IMR-90 (cell line): ENCODE data around the gene NNMT. TPM values are rescaled to one million over a fixed set of nuclear protein-coding genes. Genes with fewer than 3 reads are reported as not detected.

Experiments used
- ATAC-seq: fragments of 200-7000 bp; cut with Tn5 transposase; 2 replicates; pipeline ENCODE4 v1.9.1; 2020; ENCODE audit warnings: low read depth, mild to moderate bottlenecking, moderate library complexity
- BruUV-seq: library from RNA; stranded (reverse); fragments of 400-500 nt; replicated peaks from 2 replicates; lab custom pipeline; 2021; lab: Mats Ljungman, UMichigan
- CTCF ChIA-PET: fragments of 300-600 bp; formaldehyde crosslinking; extraction: SDS; loops from one replicate; lab custom pipeline; 2021; ENCODE audit warnings: antibody characterized with exemption; lab: Yijun Ruan, JAX
- POLR2A ChIA-PET: fragments of 300-600 bp; sonication (Branson Sonifier 250); formaldehyde crosslinking; loops from one replicate; lab custom pipeline; 2022; ENCODE audit warnings: antibody characterized with exemption; ENCODE audit not compliant: unreplicated experiment; lab: Charles Lee
- DNase-seq: peaks from one replicate; pipeline ENCODE4 v3.0.0; 2013
- H2AFZ ChIP-seq: replicated peaks from 2 replicates; pipeline ENCODE3; 2013; ENCODE audit warnings: low read length, mild to moderate bottlenecking; ENCODE audit not compliant: poor library complexity
- H2AK5ac ChIP-seq: 2 replicates; pipeline ENCODE4 v1.6.1; 2013; ENCODE audit warnings: low read depth, low read length, inconsistent platforms
- H2AK9ac ChIP-seq: replicated peaks from 2 replicates; pipeline ENCODE3; 2013; ENCODE audit warnings: mild to moderate bottlenecking, low read depth, low read length, moderate library complexity; ENCODE audit not compliant: poor library complexity
- H2BK120ac ChIP-seq: 2 replicates; pipeline ENCODE4 v1.6.1; 2013; ENCODE audit warnings: low read depth, low read length, inconsistent platforms
- H2BK15ac ChIP-seq: 3 replicates; pipeline ENCODE4 v1.6.1; 2013; ENCODE audit warnings: low read depth, low read length, inconsistent platforms
- H2BK20ac ChIP-seq: 2 replicates; pipeline ENCODE4 v1.6.1; 2013; ENCODE audit warnings: low read depth, mild to moderate bottlenecking, inconsistent platforms, low read length, moderate library complexity
- H2BK5ac ChIP-seq: 2 replicates; pipeline ENCODE4 v1.6.1; 2013; ENCODE audit warnings: mild to moderate bottlenecking, low read depth, low read length, inconsistent platforms; ENCODE audit not compliant: poor library complexity, severe bottlenecking
- H3K14ac ChIP-seq: replicated peaks from 2 replicates; pipeline ENCODE4 v1.6.1; 2013; ENCODE audit warnings: low read depth, low read length, inconsistent platforms
- H3K18ac ChIP-seq: 2 replicates; pipeline ENCODE4 v1.6.1; 2013; ENCODE audit warnings: low read depth, low read length, control low read depth
- H3K23ac ChIP-seq: 2 replicates; pipeline ENCODE4 v1.6.1; 2013; ENCODE audit warnings: low read depth, low read length, inconsistent platforms
- H3K27ac ChIP-seq: 2 replicates; pipeline ENCODE4 v1.5.1; 2013; ENCODE audit warnings: mild to moderate bottlenecking, control low read depth, low read length; ENCODE audit not compliant: insufficient read depth
- H3K27me3 ChIP-seq: 2 replicates; pipeline ENCODE4 v1.6.1; 2013; ENCODE audit warnings: low read length; ENCODE audit not compliant: control insufficient read depth, insufficient read depth
- H3K36me3 ChIP-seq: 2 replicates; pipeline ENCODE4 v1.6.1; 2013; ENCODE audit warnings: low read length, mixed read lengths; ENCODE audit not compliant: control insufficient read depth, insufficient read depth
- H3K4ac ChIP-seq: 2 replicates; pipeline ENCODE4 v1.6.1; 2013; ENCODE audit warnings: low read depth, low read length, inconsistent platforms
- H3K4me1 ChIP-seq: 2 replicates; pipeline ENCODE4 v1.6.1; 2013; ENCODE audit warnings: low read length, mixed read lengths; ENCODE audit not compliant: control insufficient read depth, insufficient read depth
- H3K4me2 ChIP-seq: 2 replicates; pipeline ENCODE4 v1.6.1; 2013; ENCODE audit warnings: low read depth, mild to moderate bottlenecking, control low read depth, low read length, moderate library complexity
- H3K4me3 ChIP-seq: 2 replicates; pipeline ENCODE4 v1.5.1; 2013; ENCODE audit warnings: low read depth, mild to moderate bottlenecking, control low read depth, low read length, moderate library complexity; ENCODE audit not compliant: insufficient read depth
- H3K56ac ChIP-seq: 2 replicates; pipeline ENCODE4 v1.6.1; 2013; ENCODE audit warnings: low read length, inconsistent platforms; ENCODE audit not compliant: insufficient read depth; ENCODE audit errors: extremely low read depth
- H3K79me1 ChIP-seq, 2 experiments: 2 replicates each; pipeline ENCODE4 v1.6.1; 2013; ENCODE audit warnings: low read length in 2 of 2, inconsistent platforms in 1 of 2, low read depth in 1 of 2
- H3K9ac ChIP-seq: 2 replicates; pipeline ENCODE4 v1.6.1; 2013; ENCODE audit warnings: low read depth, low read length, control low read depth
- H3K9me1 ChIP-seq: 2 replicates; pipeline ENCODE4 v1.6.1; 2013; ENCODE audit warnings: low read length, inconsistent platforms; ENCODE audit not compliant: insufficient read depth
- H3K9me3 ChIP-seq: 2 replicates; pipeline ENCODE4 v1.6.1; 2013; ENCODE audit warnings: low read length; ENCODE audit not compliant: control insufficient read depth, insufficient read depth
- H4K20me1 ChIP-seq: 2 replicates; pipeline ENCODE4 v1.6.1; 2013; ENCODE audit warnings: low read length, inconsistent platforms; ENCODE audit not compliant: insufficient read depth
- H4K5ac ChIP-seq: 2 replicates; pipeline ENCODE4 v1.6.1; 2013; ENCODE audit warnings: mild to moderate bottlenecking, low read depth, low read length, control low read depth
- H4K8ac ChIP-seq, 2 experiments: 2 replicates each; pipeline ENCODE4 v1.6.1; 2013; ENCODE audit warnings: low read depth in 2 of 2, low read length in 2 of 2, control low read depth in 1 of 2, inconsistent platforms in 1 of 2
- H4K91ac ChIP-seq: 2 replicates; pipeline ENCODE4 v1.6.1; 2013; ENCODE audit warnings: low read depth, low read length, inconsistent platforms; ENCODE audit not compliant: insufficient read depth
- CEBPB ChIP-seq: IDR thresholded peaks from 2 replicates; pipeline ENCODE4 v1.6.1; 2012; ENCODE audit warnings: low read depth, low read length, improper control_type of control experiment
- FOS ChIP-seq: fragments of 150-350 bp; IDR thresholded peaks from 2 replicates; pipeline ENCODE4 v1.6.1; 2016; ENCODE audit warnings: low read depth, low read length
- MAZ ChIP-seq: IDR thresholded peaks from 2 replicates; pipeline ENCODE4 v1.6.1; 2012; ENCODE audit warnings: low read depth, mild to moderate bottlenecking, low read length, improper control_type of control experiment, moderate library complexity, borderline replicate concordance
- NFE2L2 ChIP-seq: fragments of 150-350 bp; IDR thresholded peaks from 2 replicates; pipeline ENCODE4 v1.6.1; 2016; ENCODE audit warnings: low read depth, mild to moderate bottlenecking, low read length
- POLR2A ChIP-seq: IDR thresholded peaks from 2 replicates; pipeline ENCODE4 v1.6.1; 2012; ENCODE audit warnings: mild to moderate bottlenecking, low read depth, low read length
- RCOR1 ChIP-seq: IDR thresholded peaks from 2 replicates; pipeline ENCODE4 v1.6.1; 2012; ENCODE audit warnings: mild to moderate bottlenecking, low read length, improper control_type of control experiment; ENCODE audit not compliant: insufficient replicate concordance
- SMC3 ChIP-seq: fragments of 150-350 bp; IDR thresholded peaks from 2 replicates; pipeline ENCODE4 v1.6.1; 2016; ENCODE audit warnings: low read depth, mild to moderate bottlenecking, antibody characterized with exemption, low read length, moderate library complexity
- WGBS, 2 experiments: methylation state at CpG; one replicate each; pipeline versions ENCODE4 v1.1.5 to v1.1.7; 2013; ENCODE audit warnings: missing lambda C conversion rate in 2 of 2; ENCODE audit not compliant: insufficient read length in 1 of 2; ENCODE audit errors: extremely low coverage in 2 of 2; 5-methylcytosine and 5-hydroxymethylcytosine counted together
- dilution Hi-C: fragments of 300-500 bp; cut with HindIII; formaldehyde crosslinking; loops from one replicate; pipeline ENCODE4 v1.14.3; 2018; ENCODE audit warnings: low sequenced_read_pairs; ENCODE audit not compliant: unreplicated experiment
- in situ Hi-C: fragments of 300-500 bp; cut with MboI; formaldehyde crosslinking; loops from 3 replicates; pipeline ENCODE4 v1.14.3; 2019; ENCODE audit warnings: low sequenced_read_pairs, inconsistent platforms, mixed read lengths
- intact Hi-C: fragments of 100-400 bp; cut with micrococcal nuclease; formaldehyde crosslinking; loops from 2 replicates; pipeline ENCODE4 v1.10.0; 2022
- polyA plus RNA-seq, 3 experiments: library from polyadenylated mRNA; depleted of rRNA; stranded (reverse); fragments of >200 nt; gene quantifications; 2 replicates each; pipeline ENCODE4 v1.2.3, GENCODE V29; 2012; ENCODE audit warnings: low replicate concordance in 1 of 3
- total RNA-seq: library from RNA; depleted of rRNA; stranded (reverse); fragments of >200 nt; gene quantifications from 2 replicates; pipeline ENCODE4 v1.2.3, GENCODE V29; 2012
- TF ChIP-seq, protein P1 (sequence below): fragments of 150-350 bp; IDR thresholded peaks from 2 replicates; pipeline ENCODE4 v1.6.1; 2016; ENCODE audit warnings: low read depth, mild to moderate bottlenecking, low read length, moderate library complexity, borderline replicate concordance

Gene NNMT
- total and polyA plus RNA-seq, 2 of the 4 experiments (the other 2 are of a cell fraction), result 79.7 to 108 TPM

DNA sequence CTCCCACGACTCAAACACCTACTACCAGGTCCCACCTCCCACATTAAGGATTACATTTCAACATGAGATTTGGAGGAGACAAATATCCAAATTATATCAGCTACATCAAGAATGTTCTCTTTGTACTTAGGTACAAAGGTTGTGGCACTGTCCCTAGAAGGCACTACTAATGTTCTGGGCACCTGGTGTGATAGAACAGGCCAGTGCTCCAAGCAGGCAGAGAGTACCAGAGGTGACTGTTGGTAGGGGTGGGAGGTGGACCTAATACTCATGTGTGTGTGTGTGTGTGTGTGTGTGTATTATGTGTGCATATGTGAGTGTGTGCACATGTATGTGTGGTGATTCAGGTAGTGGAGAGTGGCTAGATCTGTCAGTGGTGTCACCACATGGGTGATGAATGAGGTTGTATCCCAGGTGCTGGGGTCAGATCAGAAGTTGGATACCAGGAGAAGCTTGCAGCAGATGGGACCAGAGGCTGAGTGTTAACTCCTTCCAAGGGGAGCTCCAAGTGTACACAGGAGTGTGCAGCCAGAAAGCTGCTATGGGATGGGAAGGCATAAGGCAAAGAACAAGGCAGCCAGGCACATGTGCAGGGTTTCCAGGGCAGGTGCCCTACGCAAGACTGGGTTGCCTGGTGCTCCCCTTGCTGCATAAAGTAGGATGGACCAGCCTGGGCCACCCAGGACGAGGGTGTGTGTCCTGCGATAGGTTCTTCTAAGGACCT is 17.7 kb upstream of the NNMT start:
- WGBS, 2 experiments, result no CpG with 5 or more reads among the region's 4 CpGs
- dilution Hi-C loops, result no loop called here
- no peak overlapping the region for H4K8ac ChIP-seq
- no peak overlapping the region for H3K9ac ChIP-seq
- no peak overlapping the region for H3K23ac ChIP-seq
- no peak overlapping the region for H3K27ac ChIP-seq
- H3K4me1 ChIP-seq, result peaks cover 10% of the 10 kb centered on the region
- no peak overlapping the region for H2BK15ac ChIP-seq
- TF ChIP-seq POLR2A, result no peak
- TF ChIP-seq, protein P1, sequence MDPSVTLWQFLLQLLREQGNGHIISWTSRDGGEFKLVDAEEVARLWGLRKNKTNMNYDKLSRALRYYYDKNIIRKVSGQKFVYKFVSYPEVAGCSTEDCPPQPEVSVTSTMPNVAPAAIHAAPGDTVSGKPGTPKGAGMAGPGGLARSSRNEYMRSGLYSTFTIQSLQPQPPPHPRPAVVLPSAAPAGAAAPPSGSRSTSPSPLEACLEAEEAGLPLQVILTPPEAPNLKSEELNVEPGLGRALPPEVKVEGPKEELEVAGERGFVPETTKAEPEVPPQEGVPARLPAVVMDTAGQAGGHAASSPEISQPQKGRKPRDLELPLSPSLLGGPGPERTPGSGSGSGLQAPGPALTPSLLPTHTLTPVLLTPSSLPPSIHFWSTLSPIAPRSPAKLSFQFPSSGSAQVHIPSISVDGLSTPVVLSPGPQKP, result no peak
- TF ChIP-seq CEBPB, result no peak
- no peak for TF ChIP-seq FOS
- no peak for TF ChIP-seq RCOR1
- TF ChIP-seq MAZ, result no peak
- no peak for TF ChIP-seq NFE2L2
- no peak for TF ChIP-seq SMC3
- no peak overlapping the region for H2AK9ac ChIP-seq
- DNase-seq, result no peak
- no peak overlapping the region for H3K56ac ChIP-seq
- no peaks in the 10 kb centered on the region for H3K79me1 ChIP-seq
- H4K5ac ChIP-seq, result no peak overlapping the region
- H3K9me1 ChIP-seq, result peaks cover 3% of the 10 kb centered on the region; the same call in 1 of the 2 replicates
- no peak overlapping the region for H2AK5ac ChIP-seq
- H3K4ac ChIP-seq, result no peak overlapping the region
- no peak overlapping the region for H3K4me3 ChIP-seq
- H4K91ac ChIP-seq, result no peak overlapping the region
- H3K27me3 ChIP-seq, result peaks cover 14% of the 10 kb centered on the region
- H2BK5ac ChIP-seq, result no peak overlapping the region
- ATAC-seq, result no peak
- POLR2A ChIA-PET, result no interaction called here
- H2BK120ac ChIP-seq, result no peak overlapping the region
- H2AFZ ChIP-seq, result no peak overlapping the region
- H3K9me3 ChIP-seq, result peaks cover 2% of the 10 kb centered on the region; the same call in 1 of the 2 replicates
- no peak overlapping the region for H3K14ac ChIP-seq
- intact Hi-C loops, result no loop called here
- H4K20me1 ChIP-seq, result no peaks in the 10 kb centered on the region
- H2BK20ac ChIP-seq, result no peak overlapping the region
- H3K4me2 ChIP-seq, result no peak overlapping the region
- CTCF ChIA-PET, result no interaction called here
- H3K36me3 ChIP-seq, result no peaks in the 10 kb centered on the region
- in situ Hi-C loops, result no loop called here
- H3K18ac ChIP-seq, result no peak overlapping the region
- no TSS peak for BruUV-seq
